Stimulated activated naive CD8-positive, alpha-beta T cell treated with anti-CD3 and anti-CD28 coated beads, Interleukin-15, Interleukin-2, amounts not matched to agents 100 ng/mL and 50 ng/mL, for 24 hours (primary cell): Measurements from ENCODE around the gene VSIG10.

Experiments
- H3K27ac Mint-ChIP-seq: one replicate; pipeline ENCODE4 v1.8.0; 2021; ENCODE audit warnings: mild to moderate bottlenecking, mixed read lengths
- H3K27me3 Mint-ChIP-seq: one replicate; pipeline ENCODE4 v1.8.0; 2021; ENCODE audit warnings: mixed read lengths
- H3K36me3 Mint-ChIP-seq: one replicate; pipeline ENCODE4 v1.8.0; 2021; ENCODE audit warnings: low read depth, mixed read lengths
- H3K4me1 Mint-ChIP-seq: one replicate; pipeline ENCODE4 v1.8.0; 2021; ENCODE audit warnings: low read depth, mixed read lengths
- H3K4me3 Mint-ChIP-seq: one replicate; pipeline ENCODE4 v1.8.0; 2021; ENCODE audit warnings: mild to moderate bottlenecking, mixed read lengths
- H3K9me3 Mint-ChIP-seq: one replicate; pipeline ENCODE4 v1.8.0; 2021; ENCODE audit warnings: mixed read lengths

Gene VSIG10

GRCh38 chr12:118015306-118015705, 88.5 kb downstream of the VSIG10 start:
- Mint-ChIP-seq H3K27me3 (no peaks in the 10 kb centered on the region), H3K4me3 (no peak overlapping the region), H3K9me3 (no peaks in the 10 kb centered on the region), H3K36me3 (peaks cover 21% of the 10 kb centered on the region), H3K27ac (no peak overlapping the region), H3K4me1 (peaks cover 23% of the 10 kb centered on the region)
